K562 (cell line): ENCODE measurements around the gene SNIP1. TPM values are rescaled to one million over a fixed set of nuclear protein-coding genes. Genes with fewer than 3 reads are reported as not detected.

ENCODE experiments used
- ATAC-seq: fragments of 200-7000 bp; cut with Tn5 transposase; 3 replicates; pipeline ENCODE4 v1.9.1; 2020; ENCODE audit warnings: moderate library complexity
- BruUV-seq: library from RNA; stranded (reverse); fragments of 400-500 nt; replicated peaks from 2 replicates; lab custom pipeline; 2021; lab: Mats Ljungman, UMichigan
- CTCF ChIA-PET: fragments of 300-600 bp; formaldehyde crosslinking; extraction: SDS; loops from one replicate; lab custom pipeline; 2021; ENCODE audit warnings: low intra/inter-chr PET ratio; lab: Yijun Ruan, JAX
- POLR2A ChIA-PET: fragments of 300-600, 350-650 bp; sonication (Branson Sonifier 250); formaldehyde crosslinking; extraction: SDS; loops from one replicate; lab custom pipeline; 2021; ENCODE audit warnings: antibody characterized with exemption, inconsistent platforms; lab: Yijun Ruan, JAX
- DNase-seq, 4 experiments: peaks; one replicate each; pipeline versions ENCODE4 v3.0.0 to v3.0.0-alpha.2; 2011 to 2018; ENCODE audit warnings: low spot score in 3 of 4, mixed read lengths in 3 of 4; ENCODE audit errors: extremely low read depth in 1 of 4
- FAIRE-seq: peaks from 2 replicates; lab custom pipeline; 2011; peaks lifted over from hg19 to GRCh38; lab: Jason Lieb, UNC
- H2AFZ ChIP-seq: 2 replicates; pipeline ENCODE4 v1.6.0; 2011; ENCODE audit warnings: low read depth, low read length, control low read depth, inconsistent platforms
- H3K27ac ChIP-seq: fragments of 200-600 bp; 3 replicates; pipeline ENCODE4 v1.8.0; 2011; ENCODE audit warnings: low read depth, mild to moderate bottlenecking, control low read depth, inconsistent platforms, low read length, moderate library complexity, mixed read lengths; ENCODE audit errors: extremely low read depth
- H3K27me3 ChIP-seq, 2 experiments: fragments of 300-600 bp in 1 of 2; 2 replicates in 1 of 2; 3 replicates in 1 of 2; pipeline versions ENCODE4 v1.6.0 to v1.8.0; 2011; ENCODE audit warnings: inconsistent platforms in 2 of 2, low read length in 2 of 2, mild to moderate bottlenecking in 1 of 2, mixed read lengths in 1 of 2, moderate library complexity in 1 of 2; ENCODE audit not compliant: control insufficient read depth in 2 of 2, insufficient read depth in 2 of 2
- H3K36me3 ChIP-seq: fragments of 300-600 bp; 3 replicates; pipeline ENCODE4 v1.8.0; 2011; ENCODE audit warnings: mild to moderate bottlenecking, low read length, inconsistent platforms; ENCODE audit not compliant: control insufficient read depth, insufficient read depth
- H3K4me1 ChIP-seq, 2 experiments: fragments of 200-600 bp in 1 of 2; replicated peaks in 1 of 2; 2 replicates in 1 of 2; 3 replicates in 1 of 2; pipeline versions ENCODE4 v1.5.1 to v1.8.0; 2011; ENCODE audit warnings: inconsistent platforms in 2 of 2, low read length in 2 of 2, mild to moderate bottlenecking in 1 of 2, mixed read lengths in 1 of 2, moderate library complexity in 1 of 2; ENCODE audit not compliant: control insufficient read depth in 2 of 2, insufficient read depth in 2 of 2
- H3K4me2 ChIP-seq: 2 replicates; pipeline ENCODE4 v1.6.1; 2011; ENCODE audit warnings: low read length, control low read depth, inconsistent platforms, mixed read lengths; ENCODE audit not compliant: insufficient read depth
- H3K4me3 ChIP-seq: fragments of 200-600 bp; sonication (generic), shearing (Covaris generic); 2 replicates; pipeline ENCODE4 v1.5.1; 2016; ENCODE audit warnings: control low read depth, inconsistent platforms
- H3K79me2 ChIP-seq: fragments of 200-600 bp; 3 replicates; pipeline ENCODE4 v1.8.0; 2011; ENCODE audit warnings: low read length, inconsistent platforms; ENCODE audit not compliant: control insufficient read depth, insufficient read depth
- H3K9ac ChIP-seq, 2 experiments: 2 replicates each; pipeline versions ENCODE4 v1.6.0 to v1.6.1; 2011; ENCODE audit warnings: low read depth in 2 of 2, low read length in 2 of 2, control low read depth in 1 of 2, inconsistent platforms in 1 of 2, mild to moderate bottlenecking in 1 of 2, mixed read lengths in 1 of 2; ENCODE audit not compliant: insufficient read depth in 1 of 2
- H3K9me1 ChIP-seq: one replicate; pipeline ENCODE4 v1.6.0; 2011; ENCODE audit warnings: inconsistent platforms, mild to moderate bottlenecking, low read length, moderate library complexity; ENCODE audit not compliant: control insufficient read depth, insufficient read depth
- H3K9me3 ChIP-seq: replicated peaks from 2 replicates; pipeline ENCODE4 v1.5.1; 2011; ENCODE audit warnings: low read depth, low read length, inconsistent platforms; ENCODE audit not compliant: control insufficient read depth, insufficient read depth
- H4K20me1 ChIP-seq: replicated peaks from 2 replicates; pipeline ENCODE4 v1.6.1; 2011; ENCODE audit warnings: low read length, inconsistent platforms, mixed read lengths; ENCODE audit not compliant: control insufficient read depth, insufficient read depth
- CEBPB ChIP-seq: fragments of 450-650 bp; IDR thresholded peaks from 2 replicates; pipeline ENCODE4 v1.6.1; 2016; ENCODE audit warnings: missing genetic modification characterization, missing compliant biosample characterization
- MYNN ChIP-seq, 2 experiments: sonication (generic); formaldehyde crosslinking in 1 of 2; IDR thresholded peaks; 2 replicates each; pipeline versions ENCODE4 v1.5.0 to v1.6.1; 2016 to 2020; ENCODE audit warnings: antibody characterized with exemption in 1 of 2, missing genetic modification reagents in 1 of 2
- THAP12 ChIP-seq: fragments of 250-450 bp; sonication (Bioruptor Pico); IDR thresholded peaks from 2 replicates; pipeline ENCODE4 v1.9.0; 2021; ENCODE audit warnings: mild to moderate bottlenecking, inconsistent platforms
- ZNF586 ChIP-seq: fragments of 450-650 bp; formaldehyde crosslinking; conservative IDR thresholded peaks from 2 replicates; pipeline ENCODE4 v1.4.0; 2020; ENCODE audit warnings: mild to moderate bottlenecking, moderate library complexity
- WGBS: fragments of 100-300 bp; shearing (Covaris generic); methylation state at CpG from one replicate; pipeline ENCODE4 v1.1.6; 2016; ENCODE audit warnings: low coverage, mixed read lengths; ENCODE audit not compliant: insufficient coverage; ENCODE audit errors: missing lambda C conversion rate; 5-methylcytosine and 5-hydroxymethylcytosine counted together
- in situ Hi-C: fragments of 300-500 bp; cut with MboI; formaldehyde crosslinking; loops from 4 replicates; pipeline ENCODE4 v1.15.0; 2018; ENCODE audit warnings: inconsistent platforms, mixed read lengths
- intact Hi-C: fragments of 100-400 bp; cut with micrococcal nuclease; formaldehyde crosslinking; loops from 2 replicates; pipeline ENCODE4 v1.14.2; 2022
- polyA plus RNA-seq, 8 experiments: library from polyadenylated mRNA; depleted of rRNA in 4 of 8; stranded (reverse) in 5 of 8; unstranded in 3 of 8; fragments of >200 nt; fragmentation: Nextera tagmentation in 2 of 8; fragmentation: Illumina TruSeq in 1 of 8; extraction: Ambion mirVana in 2 of 8; extraction: Trizol in 1 of 8; gene quantifications; 2 replicates each; pipeline versions ENCODE4 v1.2.1 to v1.2.3, GENCODE V29; 2011 to 2014; ENCODE audit warnings: inconsistent platforms in 1 of 8, missing spikeins in 1 of 8
- total RNA-seq, 7 experiments: library from RNA; depleted of rRNA in 6 of 7; stranded (reverse); fragments of >200 nt in 6 of 7; fragmentation: Illumina TruSeq in 2 of 7; extraction: Trizol in 2 of 7; gene quantifications; 2 replicates each; pipeline versions ENCODE4 v1.2.1 to v1.2.3, GENCODE V29; 2011 to 2021; ENCODE audit warnings: low replicate concordance in 1 of 7
- TF ChIP-seq, protein P1 (sequence below): sonication (generic); formaldehyde crosslinking; IDR thresholded peaks from 2 replicates; pipeline ENCODE4 v1.9.0; 2022; ENCODE audit warnings: mild to moderate bottlenecking, missing genetic modification reagents
- TF ChIP-seq, protein P2 (sequence below): fragments of 450-650 bp; IDR thresholded peaks from 2 replicates; pipeline ENCODE4 v1.6.1; 2016; ENCODE audit warnings: mild to moderate bottlenecking, moderate library complexity

Gene SNIP1
- total and polyA plus RNA-seq, 9 of the 15 experiments (the other 6 are each of a cell fraction or from before 2014, with no cell fraction given), result 2.9 to 25.9 (median 14.6) TPM

GRCh38 chr1:37545019-37545418, 9.1 kb downstream of the SNIP1 start:
- WGBS, result 91% methylated on average over 5 of the region's 5 CpGs
- no peak overlapping the region for H3K4me2 ChIP-seq
- DNase-seq, result no peak
- intact Hi-C loops, result no loop called here
- no TSS peak for BruUV-seq
- H3K27me3 ChIP-seq, result no peaks in the 10 kb centered on the region
- no peaks in the 10 kb centered on the region for H3K79me2 ChIP-seq
- H2AFZ ChIP-seq, result no peak overlapping the region
- CTCF ChIA-PET, result no interaction called here
- FAIRE-seq, result peak; percentile 6
- ATAC-seq, result no peak
- H3K9ac ChIP-seq, result no peak overlapping the region
- no peaks in the 10 kb centered on the region for H4K20me1 ChIP-seq
- no peaks in the 10 kb centered on the region; a peak in 1 of 5 replicates for H3K4me1 ChIP-seq
- TF ChIP-seq, protein P1, sequence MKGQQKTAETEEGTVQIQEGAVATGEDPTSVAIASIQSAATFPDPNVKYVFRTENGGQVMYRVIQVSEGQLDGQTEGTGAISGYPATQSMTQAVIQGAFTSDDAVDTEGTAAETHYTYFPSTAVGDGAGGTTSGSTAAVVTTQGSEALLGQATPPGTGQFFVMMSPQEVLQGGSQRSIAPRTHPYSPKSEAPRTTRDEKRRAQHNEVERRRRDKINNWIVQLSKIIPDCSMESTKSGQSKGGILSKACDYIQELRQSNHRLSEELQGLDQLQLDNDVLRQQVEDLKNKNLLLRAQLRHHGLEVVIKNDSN (CRISPR knock-in tag), result peak; percentile 25; the same call in 1 of the 2 replicates
- TF ChIP-seq, protein P2, sequence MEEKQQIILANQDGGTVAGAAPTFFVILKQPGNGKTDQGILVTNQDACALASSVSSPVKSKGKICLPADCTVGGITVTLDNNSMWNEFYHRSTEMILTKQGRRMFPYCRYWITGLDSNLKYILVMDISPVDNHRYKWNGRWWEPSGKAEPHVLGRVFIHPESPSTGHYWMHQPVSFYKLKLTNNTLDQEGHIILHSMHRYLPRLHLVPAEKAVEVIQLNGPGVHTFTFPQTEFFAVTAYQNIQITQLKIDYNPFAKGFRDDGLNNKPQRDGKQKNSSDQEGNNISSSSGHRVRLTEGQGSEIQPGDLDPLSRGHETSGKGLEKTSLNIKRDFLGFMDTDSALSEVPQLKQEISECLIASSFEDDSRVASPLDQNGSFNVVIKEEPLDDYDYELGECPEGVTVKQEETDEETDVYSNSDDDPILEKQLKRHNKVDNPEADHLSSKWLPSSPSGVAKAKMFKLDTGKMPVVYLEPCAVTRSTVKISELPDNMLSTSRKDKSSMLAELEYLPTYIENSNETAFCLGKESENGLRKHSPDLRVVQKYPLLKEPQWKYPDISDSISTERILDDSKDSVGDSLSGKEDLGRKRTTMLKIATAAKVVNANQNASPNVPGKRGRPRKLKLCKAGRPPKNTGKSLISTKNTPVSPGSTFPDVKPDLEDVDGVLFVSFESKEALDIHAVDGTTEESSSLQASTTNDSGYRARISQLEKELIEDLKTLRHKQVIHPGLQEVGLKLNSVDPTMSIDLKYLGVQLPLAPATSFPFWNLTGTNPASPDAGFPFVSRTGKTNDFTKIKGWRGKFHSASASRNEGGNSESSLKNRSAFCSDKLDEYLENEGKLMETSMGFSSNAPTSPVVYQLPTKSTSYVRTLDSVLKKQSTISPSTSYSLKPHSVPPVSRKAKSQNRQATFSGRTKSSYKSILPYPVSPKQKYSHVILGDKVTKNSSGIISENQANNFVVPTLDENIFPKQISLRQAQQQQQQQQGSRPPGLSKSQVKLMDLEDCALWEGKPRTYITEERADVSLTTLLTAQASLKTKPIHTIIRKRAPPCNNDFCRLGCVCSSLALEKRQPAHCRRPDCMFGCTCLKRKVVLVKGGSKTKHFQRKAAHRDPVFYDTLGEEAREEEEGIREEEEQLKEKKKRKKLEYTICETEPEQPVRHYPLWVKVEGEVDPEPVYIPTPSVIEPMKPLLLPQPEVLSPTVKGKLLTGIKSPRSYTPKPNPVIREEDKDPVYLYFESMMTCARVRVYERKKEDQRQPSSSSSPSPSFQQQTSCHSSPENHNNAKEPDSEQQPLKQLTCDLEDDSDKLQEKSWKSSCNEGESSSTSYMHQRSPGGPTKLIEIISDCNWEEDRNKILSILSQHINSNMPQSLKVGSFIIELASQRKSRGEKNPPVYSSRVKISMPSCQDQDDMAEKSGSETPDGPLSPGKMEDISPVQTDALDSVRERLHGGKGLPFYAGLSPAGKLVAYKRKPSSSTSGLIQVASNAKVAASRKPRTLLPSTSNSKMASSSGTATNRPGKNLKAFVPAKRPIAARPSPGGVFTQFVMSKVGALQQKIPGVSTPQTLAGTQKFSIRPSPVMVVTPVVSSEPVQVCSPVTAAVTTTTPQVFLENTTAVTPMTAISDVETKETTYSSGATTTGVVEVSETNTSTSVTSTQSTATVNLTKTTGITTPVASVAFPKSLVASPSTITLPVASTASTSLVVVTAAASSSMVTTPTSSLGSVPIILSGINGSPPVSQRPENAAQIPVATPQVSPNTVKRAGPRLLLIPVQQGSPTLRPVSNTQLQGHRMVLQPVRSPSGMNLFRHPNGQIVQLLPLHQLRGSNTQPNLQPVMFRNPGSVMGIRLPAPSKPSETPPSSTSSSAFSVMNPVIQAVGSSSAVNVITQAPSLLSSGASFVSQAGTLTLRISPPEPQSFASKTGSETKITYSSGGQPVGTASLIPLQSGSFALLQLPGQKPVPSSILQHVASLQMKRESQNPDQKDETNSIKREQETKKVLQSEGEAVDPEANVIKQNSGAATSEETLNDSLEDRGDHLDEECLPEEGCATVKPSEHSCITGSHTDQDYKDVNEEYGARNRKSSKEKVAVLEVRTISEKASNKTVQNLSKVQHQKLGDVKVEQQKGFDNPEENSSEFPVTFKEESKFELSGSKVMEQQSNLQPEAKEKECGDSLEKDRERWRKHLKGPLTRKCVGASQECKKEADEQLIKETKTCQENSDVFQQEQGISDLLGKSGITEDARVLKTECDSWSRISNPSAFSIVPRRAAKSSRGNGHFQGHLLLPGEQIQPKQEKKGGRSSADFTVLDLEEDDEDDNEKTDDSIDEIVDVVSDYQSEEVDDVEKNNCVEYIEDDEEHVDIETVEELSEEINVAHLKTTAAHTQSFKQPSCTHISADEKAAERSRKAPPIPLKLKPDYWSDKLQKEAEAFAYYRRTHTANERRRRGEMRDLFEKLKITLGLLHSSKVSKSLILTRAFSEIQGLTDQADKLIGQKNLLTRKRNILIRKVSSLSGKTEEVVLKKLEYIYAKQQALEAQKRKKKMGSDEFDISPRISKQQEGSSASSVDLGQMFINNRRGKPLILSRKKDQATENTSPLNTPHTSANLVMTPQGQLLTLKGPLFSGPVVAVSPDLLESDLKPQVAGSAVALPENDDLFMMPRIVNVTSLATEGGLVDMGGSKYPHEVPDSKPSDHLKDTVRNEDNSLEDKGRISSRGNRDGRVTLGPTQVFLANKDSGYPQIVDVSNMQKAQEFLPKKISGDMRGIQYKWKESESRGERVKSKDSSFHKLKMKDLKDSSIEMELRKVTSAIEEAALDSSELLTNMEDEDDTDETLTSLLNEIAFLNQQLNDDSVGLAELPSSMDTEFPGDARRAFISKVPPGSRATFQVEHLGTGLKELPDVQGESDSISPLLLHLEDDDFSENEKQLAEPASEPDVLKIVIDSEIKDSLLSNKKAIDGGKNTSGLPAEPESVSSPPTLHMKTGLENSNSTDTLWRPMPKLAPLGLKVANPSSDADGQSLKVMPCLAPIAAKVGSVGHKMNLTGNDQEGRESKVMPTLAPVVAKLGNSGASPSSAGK, result no peak
- TF ChIP-seq ZNF586 (CRISPR knock-in tag) (no peak), THAP12 (CRISPR knock-in tag) (no peak), MYNN (IDR thresholded peaks at IDR 0.05) (no peak), MYNN (CRISPR knock-in tag; IDR thresholded peaks at IDR 0.05) (no peak), CEBPB (tag) (peak; percentile 46)
- TF ChIP-seq, all 486 proteins: peak for 2
- Histone ChIP-seq H3K27ac (no peak overlapping the region), H3K9me3 (no peaks in the 10 kb centered on the region), H3K9me1 (no peaks in the 10 kb centered on the region), H3K36me3 (peaks cover 82% of the 10 kb centered on the region; the same call in 2 of the 3 replicates), H3K4me3 (no peak overlapping the region)
- in situ Hi-C loops, result no loop called here
- POLR2A ChIA-PET, result interaction anchor here (0.6 to 1.3 kb wide), 3 partner anchors 11 to 1155 kb away, joined by 3 read pairs; no protein-coding TSS in a partner anchor
